GM11168 (cell line): ENCODE measurements around the gene VEGFC.

Experiments used
- in situ Hi-C: fragments of 300-500 bp; cut with MboI; formaldehyde crosslinking; loops from one replicate; pipeline ENCODE4 v1.12.0; 2022; ENCODE audit warnings: low sequenced_read_pairs; ENCODE audit not compliant: unreplicated experiment

VEGFC gene

GRCh38 chr4:176792326-176793059, at the start of gene VEGFC:
VEGFC (minus strand) TSS chr4:176792922; CDS start chr4:176792311, 611 bp downstream.
- in situ Hi-C loops: loop anchor here (10.0 kb wide), 1 partner anchor 418 kb away; no protein-coding TSS in a partner anchor

- in situ Hi-C loops: no loop called here
These were observed 49.0 kb upstream of the VEGFC start for GRCh38 chr4:176841711-176842112.

GRCh38 chr4:176840166-176840565, 47.4 kb upstream of the VEGFC start:
- in situ Hi-C loops: no loop called here

GRCh38 chr4:176839656-176840055, 46.9 kb upstream of the VEGFC start:
- in situ Hi-C loops: no loop called here

GRCh38 chr4:176838601-176839433, 46.1 kb upstream of the VEGFC start:
- in situ Hi-C loops: no loop called here

GRCh38 chr4:176837169-176837895, 44.6 kb upstream of the VEGFC start:
- in situ Hi-C loops: no loop called here

- in situ Hi-C loops: no loop called here
These were observed 41.8 kb upstream of the VEGFC start for GRCh38 chr4:176834531-176834930.

GRCh38 chr4:176833400-176834175, 40.9 kb upstream of the VEGFC start:
- in situ Hi-C loops: no loop called here

- in situ Hi-C loops: no loop called here
These were observed 38.2 kb upstream of the VEGFC start for GRCh38 chr4:176830971-176831370.

- in situ Hi-C loops: no loop called here
These were observed 32.9 kb upstream of the VEGFC start for GRCh38 chr4:176825586-176825985.

GRCh38 chr4:176824645-176825366, 32.1 kb upstream of the VEGFC start:
- in situ Hi-C loops: no loop called here

- in situ Hi-C loops: no loop called here
These were observed 25.8 kb upstream of the VEGFC start for GRCh38 chr4:176818531-176818930.

GRCh38 chr4:176817204-176817603, 24.5 kb upstream of the VEGFC start:
- in situ Hi-C loops: no loop called here

- in situ Hi-C loops: no loop called here
These were observed 22.0 kb upstream of the VEGFC start for GRCh38 chr4:176814770-176815169.

- in situ Hi-C loops: no loop called here
These were observed 17.9 kb upstream of the VEGFC start for GRCh38 chr4:176810481-176811249.

- in situ Hi-C loops: no loop called here
These were observed 14.2 kb upstream of the VEGFC start for GRCh38 chr4:176806778-176807375.

GRCh38 chr4:176805155-176805554, 12.4 kb upstream of the VEGFC start:
- in situ Hi-C loops: no loop called here

- in situ Hi-C loops: no loop called here
These were observed 8.3 kb upstream of the VEGFC start for GRCh38 chr4:176800891-176801534.
